Measurements from ENCODE around the gene KAZN.

DNA sequence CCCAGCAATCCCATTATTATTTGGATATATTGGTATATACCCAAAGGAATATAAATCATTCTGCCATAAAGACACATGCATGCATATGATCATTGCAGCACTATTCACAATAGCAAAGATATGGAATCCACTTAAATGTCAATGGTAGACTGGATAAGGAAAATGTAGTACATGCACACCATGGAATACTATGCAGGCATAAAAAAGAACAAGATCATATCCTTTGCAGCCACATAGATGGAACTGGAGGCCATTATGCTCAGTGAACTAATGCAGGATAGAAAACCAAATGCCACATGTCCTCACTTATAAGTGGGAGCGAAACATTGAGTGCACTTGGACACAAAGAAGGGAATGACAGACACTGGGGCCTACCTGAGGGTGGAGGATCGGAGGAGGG lies 24.6 kb downstream of the KAZN start:
- TF ChIP-seq, protein P1, sequence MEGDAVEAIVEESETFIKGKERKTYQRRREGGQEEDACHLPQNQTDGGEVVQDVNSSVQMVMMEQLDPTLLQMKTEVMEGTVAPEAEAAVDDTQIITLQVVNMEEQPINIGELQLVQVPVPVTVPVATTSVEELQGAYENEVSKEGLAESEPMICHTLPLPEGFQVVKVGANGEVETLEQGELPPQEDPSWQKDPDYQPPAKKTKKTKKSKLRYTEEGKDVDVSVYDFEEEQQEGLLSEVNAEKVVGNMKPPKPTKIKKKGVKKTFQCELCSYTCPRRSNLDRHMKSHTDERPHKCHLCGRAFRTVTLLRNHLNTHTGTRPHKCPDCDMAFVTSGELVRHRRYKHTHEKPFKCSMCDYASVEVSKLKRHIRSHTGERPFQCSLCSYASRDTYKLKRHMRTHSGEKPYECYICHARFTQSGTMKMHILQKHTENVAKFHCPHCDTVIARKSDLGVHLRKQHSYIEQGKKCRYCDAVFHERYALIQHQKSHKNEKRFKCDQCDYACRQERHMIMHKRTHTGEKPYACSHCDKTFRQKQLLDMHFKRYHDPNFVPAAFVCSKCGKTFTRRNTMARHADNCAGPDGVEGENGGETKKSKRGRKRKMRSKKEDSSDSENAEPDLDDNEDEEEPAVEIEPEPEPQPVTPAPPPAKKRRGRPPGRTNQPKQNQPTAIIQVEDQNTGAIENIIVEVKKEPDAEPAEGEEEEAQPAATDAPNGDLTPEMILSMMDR (IDR thresholded peaks at IDR 0.05) = no peak
- TF ChIP-seq POLR2A (IDR thresholded peaks at IDR 0.05) = no peak

Data from body of pancreas (tissue), 4 donors.